Esophagus muscularis mucosa (tissue), 4 donors: ENCODE data around the gene RBMS3.

ENCODE experiments used
- EP300 ChIP-seq: sonication (generic); formaldehyde crosslinking; IDR thresholded peaks from one replicate; pipeline ENCODE4 v1.6.1; 2017; ENCODE audit warnings: antibody characterized with exemption
- POLR2A ChIP-seq: fragments of 450-650 bp; IDR thresholded peaks from one replicate; pipeline ENCODE4 v1.6.1; 2017; ENCODE audit warnings: antibody characterized with exemption, moderate library complexity, mild to moderate bottlenecking, low read depth
- POLR2AphosphoS5 ChIP-seq, 2 donors: sonication (generic); formaldehyde crosslinking; IDR thresholded peaks; one replicate each; pipeline ENCODE4 v1.6.1; 2017; ENCODE audit warnings: antibody characterized with exemption in 2 of 2
- TF ChIP-seq, protein P1 (sequence below), 3 experiments: fragments of 200-600 bp in 2 of 3; fragments of 450-650 bp in 1 of 3; sonication (generic) in 2 of 3; IDR thresholded peaks; one replicate each; pipeline ENCODE4 v1.5.1; 2017 to 2019; ENCODE audit warnings: antibody characterized with exemption in 3 of 3, mild to moderate bottlenecking in 2 of 3, moderate library complexity in 1 of 3

DNA sequence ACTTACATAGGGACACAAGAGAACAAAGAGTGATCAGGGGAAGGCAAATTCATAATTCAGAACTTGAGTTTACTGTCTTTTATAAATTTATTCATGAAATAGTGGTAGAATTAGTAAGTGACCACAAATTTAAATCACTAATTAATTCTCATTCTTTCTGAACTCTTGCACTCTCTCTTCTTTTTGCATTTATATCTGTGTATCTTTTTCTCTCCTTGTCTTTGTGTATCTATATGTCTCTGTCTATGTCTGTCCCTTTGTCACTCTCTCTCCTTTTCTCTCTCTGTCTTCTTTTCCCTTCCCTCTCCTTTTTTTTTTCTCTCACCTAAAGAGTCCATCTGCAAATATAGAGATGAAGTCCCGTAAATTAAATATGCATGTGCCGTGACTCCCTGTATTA is 31.5 kb downstream of the RBMS3 start:
- TF ChIP-seq, protein P1, sequence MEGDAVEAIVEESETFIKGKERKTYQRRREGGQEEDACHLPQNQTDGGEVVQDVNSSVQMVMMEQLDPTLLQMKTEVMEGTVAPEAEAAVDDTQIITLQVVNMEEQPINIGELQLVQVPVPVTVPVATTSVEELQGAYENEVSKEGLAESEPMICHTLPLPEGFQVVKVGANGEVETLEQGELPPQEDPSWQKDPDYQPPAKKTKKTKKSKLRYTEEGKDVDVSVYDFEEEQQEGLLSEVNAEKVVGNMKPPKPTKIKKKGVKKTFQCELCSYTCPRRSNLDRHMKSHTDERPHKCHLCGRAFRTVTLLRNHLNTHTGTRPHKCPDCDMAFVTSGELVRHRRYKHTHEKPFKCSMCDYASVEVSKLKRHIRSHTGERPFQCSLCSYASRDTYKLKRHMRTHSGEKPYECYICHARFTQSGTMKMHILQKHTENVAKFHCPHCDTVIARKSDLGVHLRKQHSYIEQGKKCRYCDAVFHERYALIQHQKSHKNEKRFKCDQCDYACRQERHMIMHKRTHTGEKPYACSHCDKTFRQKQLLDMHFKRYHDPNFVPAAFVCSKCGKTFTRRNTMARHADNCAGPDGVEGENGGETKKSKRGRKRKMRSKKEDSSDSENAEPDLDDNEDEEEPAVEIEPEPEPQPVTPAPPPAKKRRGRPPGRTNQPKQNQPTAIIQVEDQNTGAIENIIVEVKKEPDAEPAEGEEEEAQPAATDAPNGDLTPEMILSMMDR (IDR thresholded peaks at IDR 0.05) = no peak
- TF ChIP-seq EP300 (no peak), POLR2A (no peak), POLR2AphosphoS5 (IDR thresholded peaks at IDR 0.05) (no peak)
